K562 (cell line): ENCODE measurements around the gene AMBRA1. TPM values are rescaled to one million over a fixed set of nuclear protein-coding genes. Genes with fewer than 3 reads are reported as not detected.

Experiments
- ATAC-seq: fragments of 200-7000 bp; cut with Tn5 transposase; 3 replicates; pipeline ENCODE4 v1.9.1; 2020; ENCODE audit warnings: moderate library complexity
- BruUV-seq: library from RNA; stranded (reverse); fragments of 400-500 nt; replicated peaks from 2 replicates; lab custom pipeline; 2021; lab: Mats Ljungman, UMichigan
- CTCF ChIA-PET: fragments of 300-600 bp; formaldehyde crosslinking; extraction: SDS; loops from one replicate; lab custom pipeline; 2021; ENCODE audit warnings: low intra/inter-chr PET ratio; lab: Yijun Ruan, JAX
- POLR2A ChIA-PET: fragments of 300-600, 350-650 bp; sonication (Branson Sonifier 250); formaldehyde crosslinking; extraction: SDS; loops from one replicate; lab custom pipeline; 2021; ENCODE audit warnings: antibody characterized with exemption, inconsistent platforms; lab: Yijun Ruan, JAX
- DNase-seq, 4 experiments: peaks; one replicate each; pipeline versions ENCODE4 v3.0.0 to v3.0.0-alpha.2; 2011 to 2018; ENCODE audit warnings: low spot score in 3 of 4, mixed read lengths in 3 of 4; ENCODE audit errors: extremely low read depth in 1 of 4
- FAIRE-seq: peaks from 2 replicates; lab custom pipeline; 2011; peaks lifted over from hg19 to GRCh38; lab: Jason Lieb, UNC
- H2AFZ ChIP-seq: 2 replicates; pipeline ENCODE4 v1.6.0; 2011; ENCODE audit warnings: low read depth, low read length, control low read depth, inconsistent platforms
- H3K27ac ChIP-seq: fragments of 200-600 bp; 3 replicates; pipeline ENCODE4 v1.8.0; 2011; ENCODE audit warnings: low read depth, mild to moderate bottlenecking, control low read depth, inconsistent platforms, low read length, moderate library complexity, mixed read lengths; ENCODE audit errors: extremely low read depth
- H3K27me3 ChIP-seq, 2 experiments: fragments of 300-600 bp in 1 of 2; 2 replicates in 1 of 2; 3 replicates in 1 of 2; pipeline versions ENCODE4 v1.6.0 to v1.8.0; 2011; ENCODE audit warnings: inconsistent platforms in 2 of 2, low read length in 2 of 2, mild to moderate bottlenecking in 1 of 2, mixed read lengths in 1 of 2, moderate library complexity in 1 of 2; ENCODE audit not compliant: control insufficient read depth in 2 of 2, insufficient read depth in 2 of 2
- H3K36me3 ChIP-seq: fragments of 300-600 bp; 3 replicates; pipeline ENCODE4 v1.8.0; 2011; ENCODE audit warnings: mild to moderate bottlenecking, low read length, inconsistent platforms; ENCODE audit not compliant: control insufficient read depth, insufficient read depth
- H3K4me1 ChIP-seq, 2 experiments: fragments of 200-600 bp in 1 of 2; replicated peaks in 1 of 2; 2 replicates in 1 of 2; 3 replicates in 1 of 2; pipeline versions ENCODE4 v1.5.1 to v1.8.0; 2011; ENCODE audit warnings: inconsistent platforms in 2 of 2, low read length in 2 of 2, mild to moderate bottlenecking in 1 of 2, mixed read lengths in 1 of 2, moderate library complexity in 1 of 2; ENCODE audit not compliant: control insufficient read depth in 2 of 2, insufficient read depth in 2 of 2
- H3K4me2 ChIP-seq: 2 replicates; pipeline ENCODE4 v1.6.1; 2011; ENCODE audit warnings: low read length, control low read depth, inconsistent platforms, mixed read lengths; ENCODE audit not compliant: insufficient read depth
- H3K4me3 ChIP-seq: fragments of 200-600 bp; sonication (generic), shearing (Covaris generic); 2 replicates; pipeline ENCODE4 v1.5.1; 2016; ENCODE audit warnings: control low read depth, inconsistent platforms
- H3K79me2 ChIP-seq: fragments of 200-600 bp; 3 replicates; pipeline ENCODE4 v1.8.0; 2011; ENCODE audit warnings: low read length, inconsistent platforms; ENCODE audit not compliant: control insufficient read depth, insufficient read depth
- H3K9ac ChIP-seq, 2 experiments: 2 replicates each; pipeline versions ENCODE4 v1.6.0 to v1.6.1; 2011; ENCODE audit warnings: low read depth in 2 of 2, low read length in 2 of 2, control low read depth in 1 of 2, inconsistent platforms in 1 of 2, mild to moderate bottlenecking in 1 of 2, mixed read lengths in 1 of 2; ENCODE audit not compliant: insufficient read depth in 1 of 2
- H3K9me1 ChIP-seq: one replicate; pipeline ENCODE4 v1.6.0; 2011; ENCODE audit warnings: inconsistent platforms, mild to moderate bottlenecking, low read length, moderate library complexity; ENCODE audit not compliant: control insufficient read depth, insufficient read depth
- H3K9me3 ChIP-seq: replicated peaks from 2 replicates; pipeline ENCODE4 v1.5.1; 2011; ENCODE audit warnings: low read depth, low read length, inconsistent platforms; ENCODE audit not compliant: control insufficient read depth, insufficient read depth
- H4K20me1 ChIP-seq: replicated peaks from 2 replicates; pipeline ENCODE4 v1.6.1; 2011; ENCODE audit warnings: low read length, inconsistent platforms, mixed read lengths; ENCODE audit not compliant: control insufficient read depth, insufficient read depth
- EHMT2 ChIP-seq: fragments of 450-650 bp; IDR thresholded peaks from 2 replicates; pipeline ENCODE4 v1.6.1; 2018; ENCODE audit warnings: antibody characterized with exemption
- ETS2 ChIP-seq: IDR thresholded peaks from 2 replicates; pipeline ENCODE4 v1.6.1; 2016; ENCODE audit warnings: borderline replicate concordance, missing genetic modification characterization, mild to moderate bottlenecking, moderate library complexity, missing compliant biosample characterization; ENCODE audit not compliant: poor library complexity, severe bottlenecking
- GTF2E2 ChIP-seq: fragments of 200-800 bp; sonication (Bioruptor generic); IDR thresholded peaks from 2 replicates; pipeline ENCODE4 v1.6.1; 2016; ENCODE audit warnings: missing genetic modification characterization, missing compliant biosample characterization
- HDAC6 ChIP-seq: IDR thresholded peaks from 2 replicates; pipeline ENCODE4 v1.6.1; 2012; ENCODE audit warnings: low read depth, mild to moderate bottlenecking, control low read depth, inconsistent platforms, low read length, moderate library complexity
- PPARD ChIP-seq: fragments of 250-450 bp; sonication (Bioruptor Pico); IDR thresholded peaks from 2 replicates; pipeline ENCODE4 v1.8.0; 2022; ENCODE audit warnings: inconsistent platforms, mild to moderate bottlenecking, moderate library complexity
- RBM15 ChIP-seq: fragments of 200-400 bp; formaldehyde crosslinking; IDR thresholded peaks from 2 replicates; pipeline ENCODE4 v1.6.1; 2018; ENCODE audit warnings: mild to moderate bottlenecking, low read length, moderate library complexity; ENCODE audit not compliant: insufficient read depth
- ZEB2 ChIP-seq: fragments of 450-650 bp; IDR thresholded peaks from 2 replicates; pipeline ENCODE4 v1.6.1; 2016
- ZNF146 ChIP-seq: IDR thresholded peaks from one replicate; pipeline ENCODE4 v1.6.1; 2018; ENCODE audit warnings: missing compliant biosample characterization; ENCODE audit not compliant: unreplicated experiment
- ZNF280B ChIP-seq: fragments of 250-450 bp; sonication (Bioruptor Pico); IDR thresholded peaks from 2 replicates; pipeline ENCODE4 v1.5.1; 2021; ENCODE audit warnings: mild to moderate bottlenecking
- ZNF511 ChIP-seq: sonication (generic); formaldehyde crosslinking; IDR thresholded peaks from 2 replicates; pipeline ENCODE4 v1.8.0; 2022; ENCODE audit warnings: mild to moderate bottlenecking, missing genetic modification reagents
- ZNF609 ChIP-seq: sonication (generic); formaldehyde crosslinking; IDR thresholded peaks from 2 replicates; pipeline ENCODE4 v1.8.1; 2023; ENCODE audit warnings: missing genetic modification reagents, mild to moderate bottlenecking, borderline replicate concordance
- WGBS: fragments of 100-300 bp; shearing (Covaris generic); methylation state at CpG from one replicate; pipeline ENCODE4 v1.1.6; 2016; ENCODE audit warnings: low coverage, mixed read lengths; ENCODE audit not compliant: insufficient coverage; ENCODE audit errors: missing lambda C conversion rate; 5-methylcytosine and 5-hydroxymethylcytosine counted together
- in situ Hi-C: fragments of 300-500 bp; cut with MboI; formaldehyde crosslinking; loops from 4 replicates; pipeline ENCODE4 v1.15.0; 2018; ENCODE audit warnings: inconsistent platforms, mixed read lengths
- intact Hi-C: fragments of 100-400 bp; cut with micrococcal nuclease; formaldehyde crosslinking; loops from 2 replicates; pipeline ENCODE4 v1.14.2; 2022
- polyA plus RNA-seq, 8 experiments: library from polyadenylated mRNA; depleted of rRNA in 4 of 8; stranded (reverse) in 5 of 8; unstranded in 3 of 8; fragments of >200 nt; fragmentation: Nextera tagmentation in 2 of 8; fragmentation: Illumina TruSeq in 1 of 8; extraction: Ambion mirVana in 2 of 8; extraction: Trizol in 1 of 8; gene quantifications; 2 replicates each; pipeline versions ENCODE4 v1.2.1 to v1.2.3, GENCODE V29; 2011 to 2014; ENCODE audit warnings: inconsistent platforms in 1 of 8, missing spikeins in 1 of 8
- total RNA-seq, 7 experiments: library from RNA; depleted of rRNA in 6 of 7; stranded (reverse); fragments of >200 nt in 6 of 7; fragmentation: Illumina TruSeq in 2 of 7; extraction: Trizol in 2 of 7; gene quantifications; 2 replicates each; pipeline versions ENCODE4 v1.2.1 to v1.2.3, GENCODE V29; 2011 to 2021; ENCODE audit warnings: low replicate concordance in 1 of 7

AMBRA1 gene
- total and polyA plus RNA-seq, 9 of the 15 experiments (the other 6 are each of a cell fraction or from before 2014, with no cell fraction given), result 0.15 to 24.5 (median 13.0) TPM

- Histone ChIP-seq H3K79me2 (peaks cover 4% of the 10 kb centered on the region; the same call in 1 of the 3 replicates), H3K4me1 (no peaks in the 10 kb centered on the region), H4K20me1 (no peaks in the 10 kb centered on the region), H3K36me3 (peaks cover 33% of the 10 kb centered on the region; the same call in 2 of the 3 replicates), H2AFZ (no peak overlapping the region), H3K9me3 (no peaks in the 10 kb centered on the region), H3K4me2 (no peak overlapping the region), H3K27me3 (no peaks in the 10 kb centered on the region), H3K27ac (no peak overlapping the region), H3K9me1 (no peaks in the 10 kb centered on the region), H3K9ac (no peak overlapping the region; a peak in 1 of 4 replicates), H3K4me3 (no peak overlapping the region)
- in situ Hi-C loops (no loop called here), intact Hi-C loops (no loop called here)
- ATAC-seq (no peak), DNase-seq (no peak), FAIRE-seq (no peak)
- no TSS peak for BruUV-seq
- 81% methylated on average over 6 of the region's 6 CpGs for WGBS
- ChIA-PET CTCF (no interaction called here), POLR2A (interaction anchor here (0.7 kb wide), 1 partner anchor 12 kb away, joined by 4 read pairs; no protein-coding TSS in a partner anchor)
- no peak for TF ChIP-seq GTF2E2
- no peak for TF ChIP-seq RBM15
- TF ChIP-seq ZNF280B, result no peak
- no peak for TF ChIP-seq ETS2 (tag)
- no peak for TF ChIP-seq HDAC6
- no peak for TF ChIP-seq ZEB2
- no peak for TF ChIP-seq ZNF609 (CRISPR knock-in tag)
- no peak for TF ChIP-seq ZNF511 (CRISPR knock-in tag)
- TF ChIP-seq PPARD (CRISPR knock-in tag), result no peak
- TF ChIP-seq EHMT2, result no peak
- TF ChIP-seq ZNF146, result no peak
Observed at GRCh38 chr11:46640036-46640788, 46.4 kb upstream of the AMBRA1 start.
